PC-3 (cell line): Measurements from ENCODE around the gene TIPARP. TPM values are rescaled to one million over a fixed set of nuclear protein-coding genes. Genes with fewer than 3 reads are reported as not detected.
A peak's percentile ranks its signal among the peaks of the same experiment; 100 is the strongest.

Experiments used
- ATAC-seq: fragments of 200-7000 bp; cut with Tn5 transposase; 2 replicates; pipeline ENCODE4 v1.9.1; 2020; ENCODE audit warnings: mild to moderate bottlenecking, moderate library complexity
- Bru-seq: library from RNA; stranded (reverse); fragments of 400-500 nt; gene quantifications from one replicate; lab custom pipeline; 2021; lab: Mats Ljungman, UMichigan
- BruChase-seq, 2 experiments: library from RNA; stranded (reverse); fragments of 400-500 nt; gene quantifications; one replicate each; lab custom pipeline; 2021; lab: Mats Ljungman, UMichigan
- BruUV-seq: library from RNA; stranded (reverse); fragments of 400-500 nt; replicated peaks from 2 replicates; lab custom pipeline; 2021; lab: Mats Ljungman, UMichigan
- CTCF ChIA-PET: fragments of 300-600 bp; sonication (Branson Sonifier 250); formaldehyde crosslinking; loops from one replicate; lab custom pipeline; 2022; ENCODE audit warnings: antibody characterized with exemption; lab: Charles Lee
- POLR2A ChIA-PET: fragments of 300-600 bp; sonication (Branson Sonifier 250); formaldehyde crosslinking; loops from one replicate; lab custom pipeline; 2022; ENCODE audit warnings: antibody characterized with exemption; ENCODE audit not compliant: unreplicated experiment; lab: Charles Lee
- DNase-seq: peaks from one replicate; pipeline ENCODE4 v3.0.0-alpha.2; 2015
- H2AFZ ChIP-seq: fragments of 300-600 bp; sonication (generic); 2 replicates; pipeline ENCODE4 v1.6.0; 2016; ENCODE audit warnings: antibody characterized with exemption, low read length
- H3F3A ChIP-seq: fragments of 300-600 bp; sonication (generic); one replicate; pipeline ENCODE4 v1.6.0; 2017; ENCODE audit warnings: antibody characterized with exemption, low read length, control low read depth, mild to moderate bottlenecking; ENCODE audit not compliant: unreplicated experiment
- H3K27ac ChIP-seq: fragments of 300-600 bp; sonication (generic); 2 replicates; pipeline ENCODE4 v1.5.1; 2016; ENCODE audit warnings: mild to moderate bottlenecking, low read length
- H3K27me3 ChIP-seq: fragments of 300-600 bp; sonication (generic); 2 replicates; pipeline ENCODE4 v1.6.1; 2016; ENCODE audit warnings: low read length, mixed read lengths
- H3K36me3 ChIP-seq: fragments of 300-600 bp; sonication (generic); 2 replicates; pipeline ENCODE4 v1.6.1; 2016; ENCODE audit warnings: low read depth, mixed run types, low read length, mixed read lengths
- H3K4me1 ChIP-seq: fragments of 300-600 bp; sonication (generic); 2 replicates; pipeline ENCODE4 v1.5.1; 2016; ENCODE audit warnings: low read length; ENCODE audit not compliant: insufficient read depth
- H3K4me2 ChIP-seq: fragments of 300-600 bp; sonication (generic); 2 replicates; pipeline ENCODE4 v1.6.0; 2016; ENCODE audit warnings: low read length
- H3K4me3 ChIP-seq: fragments of 300-600 bp; sonication (generic); 2 replicates; pipeline ENCODE4 v1.5.1; 2016; ENCODE audit warnings: mild to moderate bottlenecking, low read length, mixed read lengths
- H3K79me2 ChIP-seq: fragments of 300-600 bp; sonication (generic); 2 replicates; pipeline ENCODE4 v1.6.1; 2017; ENCODE audit warnings: low read length, mixed read lengths
- H3K9ac ChIP-seq: fragments of 300-600 bp; sonication (generic); 2 replicates; pipeline ENCODE4 v1.6.0; 2016; ENCODE audit warnings: mild to moderate bottlenecking, low read length
- H3K9me2 ChIP-seq: fragments of 300-600 bp; sonication (generic); replicated peaks from 2 replicates; pipeline ENCODE4 v1.6.1; 2016; ENCODE audit warnings: mixed run types, low read length, mixed read lengths
- H3K9me3 ChIP-seq: fragments of 300-600 bp; sonication (generic); 2 replicates; pipeline ENCODE4 v1.6.1; 2016; ENCODE audit warnings: low read length, mixed read lengths
- H4K20me1 ChIP-seq: fragments of 300-600 bp; sonication (generic); 2 replicates; pipeline ENCODE4 v1.6.1; 2016; ENCODE audit warnings: low read length, mixed read lengths
- CTCF ChIP-seq: fragments of 300-600 bp; sonication (generic); conservative IDR thresholded peaks from 2 replicates; pipeline ENCODE4 v1.5.1; 2017; ENCODE audit warnings: antibody characterized with exemption, low read depth, mild to moderate bottlenecking, low read length
- EZH2 ChIP-seq: fragments of 300-600 bp; sonication (generic); IDR thresholded peaks from one replicate; pipeline ENCODE4 v1.6.1; 2017; ENCODE audit warnings: antibody characterized with exemption, mild to moderate bottlenecking, low read length; ENCODE audit not compliant: unreplicated experiment
- EZH2phosphoT487 ChIP-seq: fragments of 300-600 bp; sonication (generic); IDR thresholded peaks from 2 replicates; pipeline ENCODE4 v1.6.1; 2018; ENCODE audit warnings: mild to moderate bottlenecking, antibody characterized with exemption, low read length, borderline replicate concordance
- intact Hi-C: fragments of 100-400 bp; cut with micrococcal nuclease; formaldehyde crosslinking; loops from 2 replicates; pipeline ENCODE4 v1.9.0; 2023
- long read RNA-seq: library from polyadenylated mRNA; unstranded; transcript quantifications from one replicate; pipeline ENCODE4 v2.0.0, GENCODE V29; 2021; ENCODE audit not compliant: unreplicated experiment
- total RNA-seq: library from RNA; depleted of rRNA; stranded (reverse); fragments of >200 nt; gene quantifications from 2 replicates; pipeline ENCODE4 v1.2.3, GENCODE V29; 2014; rRNA removed

TIPARP gene
- total RNA-seq (84.7 and 85.5 TPM in 2 replicates), Bru-seq, nascent RNA (percentile 99 among the genes with signal in this experiment), BruChase-seq, experiment 1, labeled RNA remaining after a 6-hour chase (percentile 91 among the genes with signal in this experiment), BruChase-seq, experiment 2, labeled RNA remaining after a 2-hour chase (percentile 99 among the genes with signal in this experiment)
- long read RNA-seq, full-length matches to known transcripts, result 10 of 75 reads
- long read RNA-seq, partial matches to known transcripts, result 57 of 75 reads
- long read RNA-seq, other reads (novel, unspliced or antisense), result 8 of 75 reads

- TF ChIP-seq EZH2phosphoT487 (peak; percentile 90), EZH2 (no peak), CTCF (peak; percentile 84)
- no peaks in the 10 kb centered on the region for H3K9me3 ChIP-seq
- peaks cover 49% of the 10 kb centered on the region for H3K79me2 ChIP-seq
- no peaks in the 10 kb centered on the region for H3K9me2 ChIP-seq
- intact Hi-C loops, result loop anchor here (1.0 to 10.0 kb wide), 12 partner anchors 43 to 524 kb away; partner anchors contain the start of gene SSR3
- H3K4me2 ChIP-seq, result peak within 1 kb of the TSS; percentile 92
- ChIA-PET CTCF (interaction anchor here (0.6 to 2.2 kb wide), 7 partner anchors 113 to 486 kb away, joined by 3 to 26 read pairs (median 3); partner anchors contain the start of gene SSR3), POLR2A (interaction anchor here (0.6 to 1.0 kb wide), 5 partner anchors 119 to 463 kb away, joined by 3 to 7 read pairs (median 4); partner anchors contain the start of gene SSR3)
- peak within 1 kb of the TSS; percentile 71 for H2AFZ ChIP-seq
- H3K9ac ChIP-seq, result peak within 1 kb of the TSS; percentile 96
- peak within 1 kb of the TSS; percentile 78 for H3K27ac ChIP-seq
- peaks cover 45% of the 10 kb centered on the region for H4K20me1 ChIP-seq
- BruUV-seq, result no TSS peak
- peaks cover 37% of the 10 kb centered on the region for H3K4me1 ChIP-seq
- no peaks in the 10 kb centered on the region for H3F3A ChIP-seq
- no peaks in the 10 kb centered on the region for H3K27me3 ChIP-seq
- ATAC-seq (peak; percentile 79), DNase-seq (peak; percentile 99)
- peak within 1 kb of the TSS; percentile 96 for H3K4me3 ChIP-seq
- peaks cover 25% of the 10 kb centered on the region for H3K36me3 ChIP-seq
Measured at GRCh38 chr3:156674046-156674910, at the start of gene TIPARP. Gene TIPARP (plus strand): TSS chr3:156674590. CDS start chr3:156677698, 3,108 bp downstream.

- H3K27ac ChIP-seq, result no peak overlapping the region
- CTCF ChIA-PET, result no interaction called here
- H3K9me3 ChIP-seq, result no peaks in the 10 kb centered on the region
- no peaks in the 10 kb centered on the region for H3F3A ChIP-seq
- no peak overlapping the region for H3K4me3 ChIP-seq
- POLR2A ChIA-PET, result interaction anchor here (0.6 kb wide), 1 partner anchor 463 kb away, joined by 4 read pairs; no protein-coding TSS in a partner anchor
- no TSS peak for BruUV-seq
- no peaks in the 10 kb centered on the region for H4K20me1 ChIP-seq
- peaks cover 49% of the 10 kb centered on the region for H3K4me1 ChIP-seq
- no peaks in the 10 kb centered on the region for H3K9me2 ChIP-seq
- no peak overlapping the region for H3K9ac ChIP-seq
- peak; percentile 94 for DNase-seq
- no peaks in the 10 kb centered on the region for H3K27me3 ChIP-seq
- intact Hi-C loops, result no loop called here
- H3K79me2 ChIP-seq, result no peaks in the 10 kb centered on the region
- TF ChIP-seq CTCF, result no peak
- no peak for TF ChIP-seq EZH2phosphoT487
- TF ChIP-seq EZH2, result no peak
- no peak overlapping the region for H3K4me2 ChIP-seq
- ATAC-seq, result peak; percentile 67
- no peaks in the 10 kb centered on the region for H3K36me3 ChIP-seq
- no peak overlapping the region for H2AFZ ChIP-seq
Measured at GRCh38 chr3:156626104-156626503, 48.3 kb upstream of the TIPARP start.
